GM21737 (cell line): Measurements from ENCODE around the gene DPP9.
"Not testable (repeated sequence)": the region's sequence is repeated elsewhere in the genome, so short reads cannot be mapped to it uniquely, and the experiment has no call there.

Experiments
- ATAC-seq: cut with Tn5 transposase; IDR thresholded peaks from one replicate; pipeline ENCODE4 v1.9.1; 2021; ENCODE audit warnings: mild to moderate bottlenecking, moderate library complexity; ENCODE audit not compliant: unreplicated experiment

Gene DPP9

GRCh38 chr19:4742723-4743646, 19.3 kb upstream of the DPP9 start:
- no peak for ATAC-seq

DNA sequence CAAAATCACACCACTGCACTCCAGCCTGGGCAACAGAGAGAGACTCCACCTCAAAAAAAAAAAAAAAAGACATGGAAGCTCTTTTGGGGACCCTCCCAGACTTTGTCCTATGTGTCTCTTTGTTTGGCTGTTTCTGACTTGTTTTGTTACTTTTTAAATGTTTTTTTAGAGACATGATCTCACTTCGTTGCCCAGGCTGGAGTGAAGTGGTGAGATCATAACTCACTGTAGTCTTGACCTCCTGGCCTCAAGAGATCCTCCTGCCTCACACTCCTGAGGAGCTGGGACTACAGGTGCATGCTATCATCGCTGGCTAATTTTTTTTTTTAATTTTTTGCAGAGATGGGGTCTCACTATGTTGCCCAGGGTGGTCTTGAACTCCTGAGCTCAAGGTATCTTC, 16.4 kb upstream of the DPP9 start:
- no peak for ATAC-seq

DNA sequence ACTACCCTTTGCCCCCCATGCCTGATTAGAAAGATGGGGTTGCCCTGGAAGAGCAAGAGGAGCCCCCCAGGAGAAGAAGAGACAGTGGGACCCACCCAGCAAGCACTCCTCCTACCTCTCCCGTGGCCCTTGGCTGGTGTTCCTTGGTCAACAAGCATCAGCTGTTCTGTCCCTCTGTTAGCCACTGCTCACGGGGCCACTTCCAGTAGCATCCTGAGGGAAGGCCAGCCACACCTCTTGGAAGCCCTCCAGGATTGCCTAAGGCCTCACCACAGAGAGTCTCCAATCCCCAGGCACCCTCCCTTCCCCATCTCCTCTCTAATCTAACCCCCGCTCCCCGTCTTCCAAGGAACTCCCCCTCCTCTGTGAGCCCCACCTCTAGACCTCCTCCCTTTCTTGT, 15.1 kb upstream of the DPP9 start:
- no peak for ATAC-seq

DNA sequence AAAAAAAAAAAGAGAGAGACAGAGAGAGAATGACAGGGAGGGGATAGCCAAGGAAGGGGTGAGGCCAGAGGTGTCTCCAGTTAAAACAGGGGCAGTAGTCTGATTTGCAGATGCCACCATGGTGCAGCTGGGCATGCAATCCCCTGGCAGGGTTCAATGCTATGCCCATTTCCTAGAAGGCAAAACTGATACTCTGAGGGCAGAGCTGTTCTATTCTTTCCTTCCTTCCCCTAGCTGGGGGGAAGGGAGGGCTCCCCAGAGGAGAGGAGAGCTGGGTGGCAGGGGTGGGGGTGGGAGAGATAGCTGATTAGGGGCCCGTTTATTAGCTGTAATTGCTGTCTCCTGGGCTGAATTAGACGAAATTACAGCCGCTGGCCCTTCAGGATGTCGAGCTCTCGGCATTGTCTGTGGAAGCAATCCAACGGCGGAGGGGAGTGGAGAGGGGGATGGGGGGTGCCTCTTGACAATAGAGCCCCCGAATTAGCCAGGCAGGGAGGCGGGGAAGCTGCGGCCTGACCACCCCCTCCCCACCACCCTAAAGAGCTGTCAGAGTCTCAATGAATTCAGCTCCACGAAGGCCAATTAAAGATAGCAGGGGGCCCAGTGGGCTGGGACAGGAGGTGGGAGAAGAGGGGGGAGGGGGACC, 14.4 kb upstream of the DPP9 start:
- ATAC-seq: no peak

DNA sequence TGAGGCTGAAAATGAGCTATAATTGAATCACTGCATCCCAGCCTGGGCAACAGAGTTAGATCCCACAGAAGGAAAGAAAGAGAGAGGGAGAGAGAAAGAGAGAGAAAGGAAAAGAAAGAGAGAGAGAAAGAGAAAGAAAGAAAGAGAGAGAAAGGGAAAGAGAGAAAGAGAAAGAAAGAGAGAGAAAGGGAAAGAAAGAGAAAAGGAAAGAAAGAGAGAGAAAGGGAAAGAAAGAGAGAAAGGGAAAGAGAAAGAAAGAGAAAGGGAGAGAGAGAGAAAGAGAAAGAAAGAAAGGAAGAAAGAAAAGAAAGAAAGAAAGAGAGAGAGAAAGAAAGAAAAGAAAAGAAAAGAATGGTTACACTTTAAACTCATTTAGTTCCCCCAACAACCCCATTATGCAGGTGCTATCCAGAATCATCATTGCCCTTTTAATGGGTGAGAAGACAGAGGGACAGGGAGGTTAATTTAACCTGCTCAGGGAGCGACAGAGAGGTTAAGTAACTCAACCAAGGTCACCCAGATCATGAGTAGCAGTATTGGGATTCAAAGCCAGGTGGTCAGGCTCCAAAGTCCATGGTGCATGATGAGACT, 10.2 kb upstream of the DPP9 start:
- ATAC-seq: no peak

DNA sequence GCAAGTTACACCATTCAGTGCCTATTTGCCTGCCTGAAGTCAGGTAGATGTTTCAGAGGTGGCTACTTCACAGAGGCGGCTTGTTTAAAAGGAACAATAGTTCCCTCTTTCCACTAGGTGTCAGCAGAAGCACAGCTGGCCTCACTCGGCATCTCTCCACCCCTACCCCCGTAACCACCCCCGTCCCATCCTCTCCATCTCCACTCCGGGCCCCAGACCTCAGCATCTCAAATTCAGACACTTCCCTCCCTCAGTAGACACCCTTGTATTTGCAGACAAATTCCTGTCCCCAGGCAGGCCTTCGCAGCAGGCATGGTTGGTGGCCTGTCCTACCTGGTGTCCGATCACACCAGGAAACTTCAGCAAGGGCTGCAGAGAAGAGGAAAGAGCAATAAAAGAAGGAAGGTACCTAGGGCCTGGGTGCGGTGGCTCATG, 9.1 kb upstream of the DPP9 start:
- no peak for ATAC-seq

GRCh38 chr19:4730740-4731171, 7.1 kb upstream of the DPP9 start:
- no peak for ATAC-seq

DNA sequence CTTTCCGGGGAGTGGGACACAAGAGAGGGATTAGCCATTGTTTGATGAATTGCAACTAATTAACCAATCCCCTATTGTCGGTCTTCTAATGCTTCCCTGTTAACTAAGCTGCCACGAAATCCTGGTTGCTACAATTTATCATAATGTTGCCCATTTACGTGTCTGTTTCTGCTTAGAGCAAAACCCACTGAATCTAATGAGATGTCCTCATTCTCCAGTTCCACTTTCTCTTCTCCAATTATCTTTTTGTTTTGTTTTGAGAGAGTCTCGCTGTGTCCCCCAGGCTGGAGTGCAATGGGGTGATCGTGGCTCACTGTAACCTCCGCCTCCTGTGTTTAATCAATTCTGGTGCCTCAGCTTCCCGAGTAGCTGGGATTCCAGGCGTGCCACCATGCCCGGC, 5.2 kb upstream of the DPP9 start:
- no peak for ATAC-seq

GRCh38 chr19:4722671-4723594, 709 bp downstream of the DPP9 start:
- ATAC-seq: peak; percentile 11

- no peak for ATAC-seq
Measured at GRCh38 chr19:4721196-4721595, 2.4 kb downstream of the DPP9 start.

- ATAC-seq: no peak
Measured at GRCh38 chr19:4720037-4720700, 3.5 kb downstream of the DPP9 start.

- ATAC-seq: no peak
Measured at GRCh38 chr19:4719499-4719866, 4.2 kb downstream of the DPP9 start.

- no peak for ATAC-seq
Measured at GRCh38 chr19:4717966-4718701, 5.5 kb downstream of the DPP9 start.

DNA sequence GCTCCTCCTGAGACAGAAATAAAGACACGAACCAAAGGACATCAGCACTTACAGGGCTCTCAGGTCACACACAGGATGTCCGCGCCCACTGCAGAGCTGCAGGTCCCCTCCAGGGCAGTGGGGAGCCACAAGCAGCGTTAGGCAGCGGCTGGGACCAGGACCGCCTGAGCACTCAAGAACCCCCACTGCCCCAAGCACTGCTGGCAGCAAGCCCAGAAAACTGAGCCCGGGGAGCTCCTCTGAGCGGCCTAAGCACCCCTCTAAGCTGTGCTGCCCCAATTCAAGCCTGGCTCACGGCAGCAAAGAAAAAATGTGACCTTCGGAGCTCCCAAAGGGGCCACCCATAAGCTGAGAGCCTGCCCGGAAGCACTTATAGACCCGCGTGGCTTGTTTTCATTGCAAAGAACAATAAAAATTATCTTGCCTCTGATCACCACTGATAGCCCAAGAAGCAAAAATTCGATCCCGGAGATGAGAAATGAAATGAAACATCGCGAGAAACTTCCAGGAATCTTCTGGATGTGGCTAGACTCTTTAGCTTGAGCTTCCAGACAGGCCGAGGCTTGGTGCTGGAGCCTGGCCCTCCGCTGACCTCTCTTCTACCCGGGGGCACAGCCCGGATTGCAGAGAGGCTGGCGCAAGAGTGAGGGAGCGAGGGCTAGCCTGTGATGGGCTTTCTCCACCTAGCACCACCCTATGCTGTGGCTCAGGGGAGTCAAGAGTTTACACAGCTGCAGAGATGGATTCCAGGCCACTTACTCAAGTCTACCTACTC, 6.3 kb downstream of the DPP9 start:
- no peak for ATAC-seq

DNA sequence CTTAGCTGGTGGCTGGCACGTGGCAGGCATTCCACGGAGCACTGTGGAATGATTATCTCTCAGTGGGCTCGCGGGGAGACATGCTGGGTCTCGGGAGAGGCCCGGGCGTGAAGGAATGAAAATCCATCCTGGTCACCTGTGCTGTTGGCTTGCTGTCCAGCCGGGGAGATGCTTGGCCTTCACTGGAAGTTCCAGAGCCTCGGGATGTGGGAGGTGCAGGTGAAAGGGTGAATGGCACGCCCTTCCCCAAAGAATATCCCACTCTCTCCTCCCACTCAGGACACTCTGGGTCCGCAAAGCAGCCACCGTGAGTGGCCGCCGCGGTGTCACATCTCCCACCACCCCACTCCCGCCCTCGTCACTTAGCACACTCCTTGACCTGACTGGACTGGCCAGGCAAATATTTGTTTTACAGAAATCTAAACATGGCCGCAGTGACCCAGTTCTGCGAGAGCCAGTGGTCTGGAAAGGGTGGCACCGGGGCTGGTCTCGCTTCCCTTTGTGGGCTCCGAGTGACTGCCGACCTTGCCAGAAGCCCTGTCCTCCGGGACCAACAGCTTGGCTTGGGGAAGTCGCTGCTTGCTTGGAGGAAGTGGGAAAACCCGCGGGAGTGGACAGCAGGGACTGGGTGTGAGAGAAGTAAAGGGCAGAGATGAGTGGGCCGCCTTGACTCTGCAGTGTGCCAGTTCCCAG, 8.0 kb downstream of the DPP9 start:
- ATAC-seq: no peak

DNA sequence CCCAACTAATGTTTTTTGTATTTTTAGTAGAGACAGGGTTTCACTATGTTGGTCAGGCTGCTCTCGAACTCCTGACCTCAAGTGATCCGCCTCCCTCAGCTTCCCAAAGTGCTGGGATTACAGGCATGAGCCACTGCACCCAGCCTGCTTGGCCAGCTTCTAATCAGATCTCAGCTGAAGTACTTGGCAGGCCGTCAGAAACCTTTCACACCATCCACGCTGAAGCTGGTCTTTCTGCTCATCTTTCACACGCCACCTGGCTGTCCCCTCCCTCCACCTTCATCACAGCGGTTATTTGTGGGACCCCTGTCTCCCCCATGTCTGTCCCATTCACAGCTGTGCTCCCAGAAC, 8.5 kb downstream of the DPP9 start:
- ATAC-seq: not testable (repeated sequence)

GRCh38 chr19:4714016-4714415, 9.6 kb downstream of the DPP9 start:
- no peak for ATAC-seq

DNA sequence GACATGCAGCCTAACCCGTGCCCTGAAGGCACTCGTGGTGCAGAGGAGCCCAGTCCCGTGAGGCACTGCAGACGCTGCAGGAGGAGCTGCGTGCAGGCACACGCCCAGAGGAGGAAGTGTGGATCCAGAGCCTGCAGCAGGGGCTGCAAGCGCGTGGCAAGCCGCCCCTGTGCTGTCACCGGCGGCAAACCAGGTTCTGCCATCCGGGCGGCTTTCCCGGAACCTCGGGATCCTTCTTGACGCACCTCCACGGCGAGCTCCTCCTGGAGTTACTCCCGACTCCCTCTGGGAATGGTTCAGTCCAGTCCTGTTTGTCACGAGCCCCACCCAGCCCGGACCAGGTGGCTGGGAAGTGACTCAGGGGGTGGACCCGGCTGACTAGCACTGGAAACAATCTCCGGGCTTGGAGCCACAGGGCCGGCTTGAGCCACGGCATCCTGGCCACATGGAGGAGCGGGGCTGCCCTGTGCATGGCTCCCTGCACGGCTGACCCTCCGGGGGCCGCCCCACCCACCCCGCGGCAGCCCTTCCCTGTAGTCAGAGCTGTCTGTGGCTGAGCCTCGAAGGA, 10.2 kb downstream of the DPP9 start:
- no peak for ATAC-seq
